LNCaP clone FGC (cell line): Measurements from ENCODE around the gene SMYD3.

ENCODE experiments used
- DNase-seq: peaks from one replicate; pipeline ENCODE4 v3.0.0-alpha.2; 2011; ENCODE audit warnings: low read depth
- H3K4me3 ChIP-seq: 2 replicates; pipeline ENCODE4 v1.5.1; 2011; ENCODE audit warnings: mild to moderate bottlenecking, low read depth, low read length, control low read depth
- CTCF ChIP-seq: IDR thresholded peaks from 2 replicates; pipeline ENCODE4 v1.5.1; 2012; ENCODE audit warnings: mild to moderate bottlenecking; ENCODE audit not compliant: control insufficient read depth, insufficient read depth; ENCODE audit errors: extremely low read depth

SMYD3 gene

GRCh38 chr1:246265481-246265880 lies 241.6 kb downstream of the SMYD3 start:
- no peak for DNase-seq
- no peak overlapping the region for H3K4me3 ChIP-seq
- no peak for TF ChIP-seq CTCF

- peak; percentile 26 for DNase-seq
- TF ChIP-seq CTCF = no peak
- no peak overlapping the region for H3K4me3 ChIP-seq
Measured at GRCh38 chr1:246262281-246262680, 244.8 kb downstream of the SMYD3 start.

- peak; percentile 60 for TF ChIP-seq CTCF
- H3K4me3 ChIP-seq = no peak overlapping the region
- no peak for DNase-seq
Measured at GRCh38 chr1:246261639-246262038, 245.4 kb downstream of the SMYD3 start.

GRCh38 chr1:246258250-246258649 lies 248.8 kb downstream of the SMYD3 start:
- no peak overlapping the region for H3K4me3 ChIP-seq
- no peak for DNase-seq
- TF ChIP-seq CTCF = no peak

- TF ChIP-seq CTCF = no peak
- no peak overlapping the region for H3K4me3 ChIP-seq
- DNase-seq = no peak
Measured at GRCh38 chr1:246255773-246256172, 251.3 kb downstream of the SMYD3 start.

- TF ChIP-seq CTCF = no peak
- DNase-seq = no peak
- no peak overlapping the region for H3K4me3 ChIP-seq
Measured at GRCh38 chr1:246254854-246255253, 252.2 kb downstream of the SMYD3 start.

- TF ChIP-seq CTCF = no peak
- no peak for DNase-seq
- H3K4me3 ChIP-seq = no peak overlapping the region
Measured at GRCh38 chr1:246246430-246246829, 260.6 kb downstream of the SMYD3 start.
